Stimulated activated naive CD8-positive, alpha-beta T cell treated with anti-CD3 and anti-CD28 coated beads, Interleukin-15, Interleukin-2, amounts not matched to agents 100 ng/mL and 50 ng/mL, for 24 hours (primary cell): ENCODE results near the gene MINPP1.
"Not testable (repeated sequence)": the region's sequence is repeated elsewhere in the genome, so short reads cannot be mapped to it uniquely, and the experiment has no call there.

Source experiments
- H3K27ac Mint-ChIP-seq: one replicate; pipeline ENCODE4 v1.8.0; 2021; ENCODE audit warnings: mild to moderate bottlenecking, mixed read lengths
- H3K27me3 Mint-ChIP-seq: one replicate; pipeline ENCODE4 v1.8.0; 2021; ENCODE audit warnings: mixed read lengths
- H3K36me3 Mint-ChIP-seq: one replicate; pipeline ENCODE4 v1.8.0; 2021; ENCODE audit warnings: low read depth, mixed read lengths
- H3K4me1 Mint-ChIP-seq: one replicate; pipeline ENCODE4 v1.8.0; 2021; ENCODE audit warnings: low read depth, mixed read lengths
- H3K4me3 Mint-ChIP-seq: one replicate; pipeline ENCODE4 v1.8.0; 2021; ENCODE audit warnings: mild to moderate bottlenecking, mixed read lengths
- H3K9me3 Mint-ChIP-seq: one replicate; pipeline ENCODE4 v1.8.0; 2021; ENCODE audit warnings: mixed read lengths

Gene MINPP1

GRCh38 chr10:87578160-87578841 lies 73.6 kb downstream of the MINPP1 start:
- no peaks in the 10 kb centered on the region for H3K9me3 Mint-ChIP-seq
- no peak overlapping the region for H3K27ac Mint-ChIP-seq
- no peaks in the 10 kb centered on the region for H3K4me1 Mint-ChIP-seq
- H3K27me3 Mint-ChIP-seq, result peaks cover 29% of the 10 kb centered on the region
- no peak overlapping the region for H3K4me3 Mint-ChIP-seq
- H3K36me3 Mint-ChIP-seq, result no peaks in the 10 kb centered on the region

GRCh38 chr10:87578842-87579401 lies 74.2 kb downstream of the MINPP1 start:
- Mint-ChIP-seq H3K36me3 (no peaks in the 10 kb centered on the region), H3K27ac (no peak overlapping the region), H3K4me3 (no peak overlapping the region), H3K4me1 (no peaks in the 10 kb centered on the region), H3K9me3 (no peaks in the 10 kb centered on the region), H3K27me3 (peaks cover 28% of the 10 kb centered on the region)

- Mint-ChIP-seq H3K4me1 (no peaks in the 10 kb centered on the region), H3K27ac (no peak overlapping the region), H3K9me3 (no peaks in the 10 kb centered on the region), H3K36me3 (no peaks in the 10 kb centered on the region), H3K27me3 (peaks cover 24% of the 10 kb centered on the region), H3K4me3 (no peak overlapping the region)
These were observed 74.9 kb downstream of the MINPP1 start for GRCh38 chr10:87579563-87579962.

- Mint-ChIP-seq H3K36me3 (no peaks in the 10 kb centered on the region), H3K4me3 (no peak overlapping the region), H3K27me3 (peaks cover 22% of the 10 kb centered on the region), H3K4me1 (no peaks in the 10 kb centered on the region), H3K9me3 (no peaks in the 10 kb centered on the region), H3K27ac (no peak overlapping the region)
These were observed 75.3 kb downstream of the MINPP1 start for GRCh38 chr10:87580016-87580415.

GRCh38 chr10:87585565-87586514 lies 81.1 kb downstream of the MINPP1 start:
- H3K4me3 Mint-ChIP-seq, result no peak overlapping the region
- no peak overlapping the region for H3K27ac Mint-ChIP-seq
- no peaks in the 10 kb centered on the region for H3K36me3 Mint-ChIP-seq
- no peaks in the 10 kb centered on the region for H3K9me3 Mint-ChIP-seq
- peaks cover 3% of the 10 kb centered on the region for H3K27me3 Mint-ChIP-seq
- no peaks in the 10 kb centered on the region for H3K4me1 Mint-ChIP-seq

GRCh38 chr10:87589645-87590051 lies 85.0 kb downstream of the MINPP1 start:
- no peak overlapping the region for H3K4me3 Mint-ChIP-seq
- H3K36me3 Mint-ChIP-seq, result no peaks in the 10 kb centered on the region
- no peak overlapping the region for H3K27ac Mint-ChIP-seq
- H3K4me1 Mint-ChIP-seq, result no peaks in the 10 kb centered on the region
- no peaks in the 10 kb centered on the region for H3K9me3 Mint-ChIP-seq
- peaks cover 4% of the 10 kb centered on the region for H3K27me3 Mint-ChIP-seq

- Mint-ChIP-seq H3K27ac (no peak overlapping the region), H3K27me3 (peaks cover 9% of the 10 kb centered on the region), H3K4me3 (no peak overlapping the region), H3K36me3 (no peaks in the 10 kb centered on the region), H3K9me3 (no peaks in the 10 kb centered on the region), H3K4me1 (no peaks in the 10 kb centered on the region)
These were observed 86.3 kb downstream of the MINPP1 start for GRCh38 chr10:87590705-87591588.

GRCh38 chr10:87591589-87591886 lies 86.8 kb downstream of the MINPP1 start:
- no peaks in the 10 kb centered on the region for H3K36me3 Mint-ChIP-seq
- no peak overlapping the region for H3K27ac Mint-ChIP-seq
- H3K4me1 Mint-ChIP-seq, result no peaks in the 10 kb centered on the region
- H3K27me3 Mint-ChIP-seq, result peaks cover 9% of the 10 kb centered on the region
- H3K9me3 Mint-ChIP-seq, result no peaks in the 10 kb centered on the region
- no peak overlapping the region for H3K4me3 Mint-ChIP-seq

GRCh38 chr10:87592920-87593319 lies 88.2 kb downstream of the MINPP1 start:
- not testable (repeated sequence) for H3K4me1 Mint-ChIP-seq, H3K4me3 Mint-ChIP-seq, H3K36me3 Mint-ChIP-seq, H3K27me3 Mint-ChIP-seq, H3K27ac Mint-ChIP-seq, H3K9me3 Mint-ChIP-seq

- Mint-ChIP-seq H3K27me3 (peaks cover 9% of the 10 kb centered on the region), H3K4me3 (no peak overlapping the region), H3K9me3 (no peaks in the 10 kb centered on the region), H3K36me3 (no peaks in the 10 kb centered on the region), H3K27ac (no peak overlapping the region), H3K4me1 (no peaks in the 10 kb centered on the region)
These were observed 89.0 kb downstream of the MINPP1 start for GRCh38 chr10:87593702-87594101.

GRCh38 chr10:87594181-87594580 lies 89.5 kb downstream of the MINPP1 start:
- no peaks in the 10 kb centered on the region for H3K9me3 Mint-ChIP-seq
- peaks cover 9% of the 10 kb centered on the region for H3K27me3 Mint-ChIP-seq

GRCh38 chr10:87594864-87595263 lies 90.2 kb downstream of the MINPP1 start:
- no peaks in the 10 kb centered on the region for H3K36me3 Mint-ChIP-seq
- H3K9me3 Mint-ChIP-seq, result no peaks in the 10 kb centered on the region

More at GRCh38 chr10:87594181-87594580, 89.5 kb downstream of the MINPP1 start:
- Mint-ChIP-seq H3K27ac (no peak overlapping the region), H3K4me1 (no peaks in the 10 kb centered on the region), H3K36me3 (no peaks in the 10 kb centered on the region), H3K4me3 (no peak overlapping the region)

GRCh38 chr10:87596351-87596750 lies 91.7 kb downstream of the MINPP1 start:
- Mint-ChIP-seq H3K4me3 (no peak overlapping the region), H3K27ac (no peak overlapping the region), H3K36me3 (no peaks in the 10 kb centered on the region), H3K9me3 (no peaks in the 10 kb centered on the region), H3K27me3 (peaks cover 9% of the 10 kb centered on the region), H3K4me1 (peaks cover 2% of the 10 kb centered on the region)

More at GRCh38 chr10:87594864-87595263, 90.2 kb downstream of the MINPP1 start:
- peaks cover 9% of the 10 kb centered on the region for H3K27me3 Mint-ChIP-seq
- no peaks in the 10 kb centered on the region for H3K4me1 Mint-ChIP-seq
- H3K27ac Mint-ChIP-seq, result no peak overlapping the region
- no peak overlapping the region for H3K4me3 Mint-ChIP-seq

- H3K27ac Mint-ChIP-seq, result no peak overlapping the region
- H3K27me3 Mint-ChIP-seq, result peaks cover 9% of the 10 kb centered on the region
- peaks cover 9% of the 10 kb centered on the region for H3K4me1 Mint-ChIP-seq
- no peaks in the 10 kb centered on the region for H3K9me3 Mint-ChIP-seq
- no peak overlapping the region for H3K4me3 Mint-ChIP-seq
- no peaks in the 10 kb centered on the region for H3K36me3 Mint-ChIP-seq
These were observed 94.0 kb downstream of the MINPP1 start for GRCh38 chr10:87598700-87599099.
